HepG2 (cell line): ENCODE measurements around the gene SLC35F6. TPM values are rescaled to one million over a fixed set of nuclear protein-coding genes. Genes with fewer than 3 reads are reported as not detected.
A peak's percentile ranks its signal among the peaks of the same experiment; 100 is the strongest.

ENCODE experiments used
- CC2D1A ChIP-seq: sonication (generic); formaldehyde crosslinking; IDR thresholded peaks from 2 replicates; pipeline ENCODE4 v1.8.1; 2023; ENCODE audit warnings: mild to moderate bottlenecking, missing genetic modification reagents
- GATAD2A ChIP-seq: IDR thresholded peaks from 2 replicates; pipeline ENCODE4 v1.6.1; 2016
- IRF2 ChIP-seq: IDR thresholded peaks from 2 replicates; pipeline ENCODE4 v1.6.1; 2018; ENCODE audit warnings: missing genetic modification reagents, missing compliant biosample characterization
- KLF16 ChIP-seq, 2 experiments: sonication (generic) in 1 of 2; formaldehyde crosslinking in 1 of 2; IDR thresholded peaks; 2 replicates each; pipeline versions ENCODE4 v1.6.1 to v1.8.0; 2016 to 2023; ENCODE audit warnings: missing genetic modification reagents in 2 of 2, missing compliant biosample characterization in 1 of 2
- MAX ChIP-seq: IDR thresholded peaks from 2 replicates; pipeline ENCODE4 v1.6.1; 2012; ENCODE audit warnings: inconsistent platforms
- MBD4 ChIP-seq: IDR thresholded peaks from 2 replicates; pipeline ENCODE4 v1.6.1; 2012; ENCODE audit warnings: low read length, inconsistent platforms, borderline replicate concordance
- NCOA1 ChIP-seq: sonication (generic); formaldehyde crosslinking; IDR thresholded peaks from 2 replicates; pipeline ENCODE4 v1.9.0; 2021; ENCODE audit warnings: missing genetic modification reagents
- NFATC3 ChIP-seq: sonication (generic); formaldehyde crosslinking; IDR thresholded peaks from 2 replicates; pipeline ENCODE4 v1.5.1; 2020; ENCODE audit warnings: mild to moderate bottlenecking, missing genetic modification reagents
- NFKB2 ChIP-seq: sonication (generic); formaldehyde crosslinking; IDR thresholded peaks from 2 replicates; pipeline ENCODE4 v1.4.0; 2020; ENCODE audit warnings: missing genetic modification reagents, borderline replicate concordance
- NONO ChIP-seq, 2 experiments: fragments of 450-650 bp in 1 of 2; sonication (generic) in 1 of 2; formaldehyde crosslinking in 1 of 2; IDR thresholded peaks in 1 of 2; conservative IDR thresholded peaks in 1 of 2; 2 replicates each; pipeline versions ENCODE4 v1.6.1 to v1.8.0; 2017 to 2022; ENCODE audit warnings: mild to moderate bottlenecking in 1 of 2, missing genetic modification reagents in 1 of 2, moderate library complexity in 1 of 2
- NR2C2 ChIP-seq: sonication (generic); formaldehyde crosslinking; IDR thresholded peaks from 2 replicates; pipeline ENCODE4 v1.4.0; 2020; ENCODE audit warnings: missing genetic modification reagents, mild to moderate bottlenecking, moderate library complexity, borderline replicate concordance
- POLR2AphosphoS2 ChIP-seq: IDR thresholded peaks from 2 replicates; pipeline ENCODE4 v1.6.1; 2011; ENCODE audit warnings: low read depth, low read length, improper control_type of control experiment
- SIN3B ChIP-seq: fragments of 150-350 bp; IDR thresholded peaks from 2 replicates; pipeline ENCODE4 v1.6.1; 2014; ENCODE audit warnings: low read length
- STAG1 ChIP-seq: sonication (generic); formaldehyde crosslinking; IDR thresholded peaks from 2 replicates; pipeline ENCODE4 v1.4.0; 2020; ENCODE audit warnings: missing genetic modification reagents
- THYN1 ChIP-seq: sonication (generic); formaldehyde crosslinking; IDR thresholded peaks from 2 replicates; pipeline ENCODE4 v1.8.1; 2023; ENCODE audit warnings: low read depth, mild to moderate bottlenecking, moderate library complexity, missing genetic modification reagents, borderline replicate concordance
- ZBTB1 ChIP-seq: sonication (generic); formaldehyde crosslinking; IDR thresholded peaks from 2 replicates; pipeline ENCODE4 v1.4.0; 2020; ENCODE audit warnings: missing genetic modification reagents, borderline replicate concordance
- ZGPAT ChIP-seq: IDR thresholded peaks from 2 replicates; pipeline ENCODE4 v1.6.1; 2016; ENCODE audit warnings: mild to moderate bottlenecking
- ZKSCAN5 ChIP-seq: sonication (generic); formaldehyde crosslinking; IDR thresholded peaks from 2 replicates; pipeline ENCODE4 v1.5.1; 2020; ENCODE audit warnings: mild to moderate bottlenecking, missing genetic modification reagents
- ZNF143 ChIP-seq: sonication (generic); formaldehyde crosslinking; IDR thresholded peaks from 2 replicates; pipeline ENCODE4 v1.4.0; 2020; ENCODE audit warnings: missing genetic modification reagents
- ZNF224 ChIP-seq: sonication (generic); formaldehyde crosslinking; IDR thresholded peaks from 2 replicates; pipeline ENCODE4 v1.5.0; 2020; ENCODE audit warnings: mild to moderate bottlenecking, missing genetic modification reagents
- ZNF30 ChIP-seq: sonication (generic); formaldehyde crosslinking; IDR thresholded peaks from 2 replicates; pipeline ENCODE4 v1.5.0; 2020; ENCODE audit warnings: mild to moderate bottlenecking, missing genetic modification reagents
- ZNF383 ChIP-seq: sonication (generic); formaldehyde crosslinking; IDR thresholded peaks from 2 replicates; pipeline ENCODE4 v1.4.0; 2020; ENCODE audit warnings: missing genetic modification reagents, mild to moderate bottlenecking, borderline replicate concordance
- ZNF597 ChIP-seq: sonication (generic); formaldehyde crosslinking; IDR thresholded peaks from 2 replicates; pipeline ENCODE4 v1.5.0; 2020; ENCODE audit warnings: missing genetic modification reagents
- ZNF746 ChIP-seq: sonication (generic); formaldehyde crosslinking; IDR thresholded peaks from 2 replicates; pipeline ENCODE4 v1.8.0; 2022; ENCODE audit warnings: mild to moderate bottlenecking, missing genetic modification reagents
- ZNF775 ChIP-seq: sonication (generic); formaldehyde crosslinking; IDR thresholded peaks from 2 replicates; pipeline ENCODE4 v1.4.0; 2020; ENCODE audit warnings: missing genetic modification reagents, mild to moderate bottlenecking, moderate library complexity, borderline replicate concordance
- ZNF782 ChIP-seq: sonication (generic); formaldehyde crosslinking; IDR thresholded peaks from 2 replicates; pipeline ENCODE4 v1.4.0; 2020; ENCODE audit warnings: missing genetic modification reagents, mild to moderate bottlenecking, borderline replicate concordance
- ZSCAN5A ChIP-seq: sonication (generic); formaldehyde crosslinking; IDR thresholded peaks from 2 replicates; pipeline ENCODE4 v1.8.0; 2022; ENCODE audit warnings: mild to moderate bottlenecking, missing genetic modification reagents, borderline replicate concordance
- polyA plus RNA-seq, 8 experiments: library from polyadenylated mRNA; depleted of rRNA in 3 of 8; stranded (reverse) in 7 of 8; unstranded in 1 of 8; fragments of >200 nt; fragmentation: Illumina TruSeq in 4 of 8; extraction: Trizol in 4 of 8; gene quantifications; 2 replicates each; pipeline versions ENCODE4 v1.2.1 to v1.2.3, GENCODE V29; 2011 to 2016; ENCODE audit warnings: low read depth in 4 of 8, missing spikeins in 1 of 8, mixed read lengths in 1 of 8; ENCODE audit not compliant: insufficient read depth in 1 of 8
- total RNA-seq, 5 experiments: library from RNA; depleted of rRNA; stranded (reverse); fragments of >200 nt; fragmentation: Illumina TruSeq; extraction: Trizol; gene quantifications; 2 replicates each; pipeline ENCODE4 v1.2.3, GENCODE V29; 2016; ENCODE audit warnings: low read depth in 1 of 5

SLC35F6 gene
- total and polyA plus RNA-seq, 2 of the 13 experiments (the other 11 are each of a cell fraction or from before 2014, with no cell fraction given): 15.2 to 21.2 TPM

- TF ChIP-seq MBD4 (no peak), ZNF746 (CRISPR knock-in tag) (peak; percentile 38; the same call in 1 of the 2 replicates), NFKB2 (CRISPR knock-in tag) (no peak), ZNF143 (CRISPR knock-in tag) (no peak), NONO (IDR thresholded peaks at IDR 0.05) (no peak), NONO (CRISPR knock-in tag; conservative IDR thresholded peaks at IDR 0.05) (no peak), ZSCAN5A (CRISPR knock-in tag) (no peak), NFATC3 (no peak), NR2C2 (CRISPR knock-in tag) (peak; percentile 74), NCOA1 (CRISPR knock-in tag) (no peak), ZNF775 (CRISPR knock-in tag) (no peak), ZNF224 (CRISPR knock-in tag) (no peak), KLF16 (CRISPR knock-in tag; IDR thresholded peaks at IDR 0.05) (no peak), SIN3B (no peak), ZNF30 (CRISPR knock-in tag) (no peak), POLR2AphosphoS2 (no peak), STAG1 (no peak), CC2D1A (CRISPR knock-in tag) (no peak), IRF2 (CRISPR knock-in tag) (0 out of 2 replicates have a peak, but pooled peaks have one; percentile 27), ZNF383 (CRISPR knock-in tag) (no peak), ZKSCAN5 (no peak), ZGPAT (CRISPR knock-in tag) (peak; percentile 27; the same call in 1 of the 2 replicates), GATAD2A (CRISPR knock-in tag) (peak; percentile 89), ZNF597 (no peak), THYN1 (CRISPR knock-in tag) (no peak), MAX (no peak), ZNF782 (CRISPR knock-in tag) (no peak), ZBTB1 (CRISPR knock-in tag) (no peak)
These were observed 42.7 kb upstream of the SLC35F6 start (continued) for GRCh38 chr2:26721115-26722032.
